ENCODE data around the gene MICALL1.

- TF ChIP-seq CTCF (IDR thresholded peaks at IDR 0.05; ENCODE audit: low read length) (no peak), EZH2 (IDR thresholded peaks at IDR 0.05; ENCODE audit: borderline replicate concordance, low read length) (no peak)
Measured at GRCh38 chr22:37953062-37953436, 47.0 kb downstream of the MICALL1 start.
